HG03342 (cell line): ENCODE measurements around the gene GCM1.

Experiments
- ATAC-seq: cut with Tn5 transposase; IDR thresholded peaks from one replicate; pipeline ENCODE4 v1.9.1; 2021; ENCODE audit warnings: mild to moderate bottlenecking, moderate library complexity; ENCODE audit not compliant: unreplicated experiment

Gene GCM1

GRCh38 chr6:53152576-53152975, 3.9 kb upstream of the GCM1 start:
- no peak for ATAC-seq

GRCh38 chr6:53151676-53152075, 3.0 kb upstream of the GCM1 start:
- no peak for ATAC-seq

DNA sequence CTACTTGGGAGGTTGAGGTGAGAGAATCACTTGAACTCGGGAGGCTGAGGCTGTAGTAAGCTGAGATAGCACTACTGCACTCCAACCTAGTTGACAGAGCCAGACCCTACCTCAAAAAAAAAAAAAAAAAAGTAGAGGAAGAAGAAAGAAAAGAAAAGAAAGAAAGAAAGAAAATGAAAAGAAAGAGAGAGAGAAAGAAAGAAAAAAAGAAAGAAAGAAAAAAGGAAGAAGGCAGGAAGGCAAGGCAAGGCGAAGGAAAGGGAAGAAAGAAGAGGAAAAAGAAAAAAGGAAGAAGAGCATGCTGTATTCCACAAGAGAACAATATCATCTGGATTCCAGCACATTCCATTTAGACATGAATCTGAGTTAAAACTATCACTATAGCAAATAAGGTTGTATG, 3.8 kb downstream of the GCM1 start:
- ATAC-seq: no peak

DNA sequence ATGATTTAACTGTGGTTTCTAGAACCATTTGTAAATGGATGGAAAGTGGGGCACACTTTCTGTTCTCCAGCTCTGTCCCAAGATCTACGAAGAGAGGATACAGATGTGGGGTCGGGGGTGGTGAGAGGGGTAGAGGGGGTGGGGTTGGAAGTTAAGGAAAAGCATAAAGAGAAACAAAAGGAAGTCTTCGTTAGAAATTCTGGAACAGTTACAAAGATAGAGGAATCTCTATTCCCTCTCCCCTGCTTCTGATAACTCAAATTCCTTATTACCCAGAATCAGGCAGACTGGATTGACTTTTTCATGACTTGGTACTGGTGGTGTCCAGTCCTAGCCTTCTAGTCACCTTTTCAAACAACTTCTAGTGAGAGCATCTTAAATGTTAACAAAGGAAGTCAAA, 4.9 kb downstream of the GCM1 start:
- ATAC-seq: no peak

- no peak for ATAC-seq
Observed at GRCh38 chr6:53142810-53143209, 5.8 kb downstream of the GCM1 start.

DNA sequence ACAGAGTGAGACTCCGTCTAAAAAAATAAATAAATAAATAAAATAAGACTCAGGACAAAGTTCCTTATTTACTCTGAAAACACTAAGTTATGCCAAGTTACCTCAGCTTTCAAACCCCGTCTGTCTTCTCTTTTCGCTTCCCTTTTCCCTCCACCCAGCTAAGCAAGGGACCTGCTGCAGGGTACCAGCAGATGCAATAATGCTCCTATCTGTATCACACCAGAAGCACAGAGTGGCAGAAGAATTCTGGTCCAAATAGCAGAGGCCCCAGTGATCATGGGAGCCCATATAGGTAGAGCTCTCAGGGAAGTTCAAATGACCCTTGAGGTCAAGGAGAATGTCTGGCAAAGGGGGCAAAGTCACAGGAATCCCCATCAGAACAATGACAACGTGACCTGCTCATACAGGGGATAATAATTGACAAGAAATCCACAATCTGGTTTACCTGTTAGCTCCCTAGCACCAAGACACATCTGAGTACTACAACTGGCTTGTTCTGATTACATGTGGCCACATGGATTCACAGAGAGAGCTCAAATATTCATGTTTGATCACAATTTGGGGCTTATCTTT, 8.7 kb downstream of the GCM1 start:
- no peak for ATAC-seq

DNA sequence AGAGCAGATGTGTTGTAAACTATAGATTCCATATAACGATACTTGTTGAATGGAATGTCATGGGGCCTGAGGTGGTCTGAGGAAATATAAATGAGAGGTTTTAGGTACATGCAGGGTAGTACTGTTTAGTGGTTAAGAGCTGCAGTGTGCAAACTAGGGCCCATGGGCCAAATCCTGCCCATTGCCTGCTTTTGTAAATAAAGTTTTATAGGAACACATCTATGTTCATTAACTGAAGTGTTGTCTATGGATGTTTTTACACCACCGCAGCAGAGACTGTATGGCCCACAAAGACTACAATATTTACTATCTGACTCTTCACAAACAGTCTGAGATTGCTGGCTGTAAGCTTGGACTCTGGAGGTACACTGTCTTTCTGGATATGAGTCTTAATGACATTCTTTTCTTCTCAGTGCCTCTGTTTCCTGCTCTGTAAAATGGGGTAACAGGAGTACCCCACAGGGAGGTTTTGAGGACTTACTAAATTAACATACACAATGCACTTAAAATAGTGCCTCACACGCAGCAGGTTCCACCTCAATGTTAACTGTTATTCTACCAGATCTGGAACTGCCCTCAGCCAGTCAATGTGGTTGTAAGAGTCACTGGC, 12.5 kb downstream of the GCM1 start:
- no peak for ATAC-seq

DNA sequence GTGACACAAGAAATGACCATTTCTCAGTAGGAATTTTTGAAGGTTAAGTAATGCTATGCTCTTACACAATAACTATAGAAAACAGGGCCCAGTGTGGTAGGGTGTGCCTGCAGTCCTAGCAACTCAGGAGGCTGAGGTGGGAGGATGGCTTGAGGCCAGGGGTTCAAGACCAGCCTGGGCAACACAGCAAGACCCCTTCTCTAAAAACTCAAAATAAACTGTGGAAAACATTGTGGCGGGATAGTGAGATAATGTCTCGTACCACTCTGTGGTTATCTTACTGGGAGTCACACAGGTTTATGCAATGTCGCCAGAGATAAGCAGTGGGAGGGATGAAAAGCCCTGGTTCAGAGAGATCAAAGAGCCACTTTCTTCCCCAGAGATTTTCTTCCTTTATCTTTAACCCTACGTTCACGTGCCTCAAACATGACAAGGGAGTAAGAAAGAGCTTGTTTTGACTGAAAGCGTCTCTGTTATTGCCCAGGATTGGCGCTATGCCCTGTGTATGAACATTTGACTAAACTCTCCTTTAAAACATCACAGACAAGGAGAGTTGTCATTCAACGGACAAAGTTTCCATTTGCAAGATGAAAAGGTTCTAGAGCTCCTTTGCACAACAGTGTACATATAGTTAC, 13.9 kb downstream of the GCM1 start:
- ATAC-seq: no peak

- no peak for ATAC-seq
Observed at GRCh38 chr6:53133961-53134360, 14.7 kb downstream of the GCM1 start.

- ATAC-seq: no peak
Observed at GRCh38 chr6:53130569-53131290, 17.9 kb downstream of the GCM1 start.

DNA sequence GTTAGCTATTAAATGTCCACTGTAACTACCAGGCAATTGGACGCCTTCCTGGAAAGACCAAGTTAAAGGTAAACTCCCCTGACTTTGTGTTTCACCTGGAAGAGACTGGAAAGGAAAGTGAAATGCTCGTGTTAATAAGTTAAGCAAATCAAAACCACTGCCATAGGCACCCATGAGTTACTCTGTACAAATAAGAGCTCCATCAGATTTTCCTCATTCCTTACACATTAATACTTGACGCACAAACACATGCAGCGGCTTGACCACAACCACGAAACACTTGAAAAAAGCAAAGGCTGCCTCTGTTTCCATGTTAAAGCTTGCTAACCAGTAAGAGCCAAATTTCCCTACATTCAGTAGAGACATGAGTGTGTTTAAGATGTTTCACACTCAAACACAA, 19.8 kb downstream of the GCM1 start:
- ATAC-seq: no peak

DNA sequence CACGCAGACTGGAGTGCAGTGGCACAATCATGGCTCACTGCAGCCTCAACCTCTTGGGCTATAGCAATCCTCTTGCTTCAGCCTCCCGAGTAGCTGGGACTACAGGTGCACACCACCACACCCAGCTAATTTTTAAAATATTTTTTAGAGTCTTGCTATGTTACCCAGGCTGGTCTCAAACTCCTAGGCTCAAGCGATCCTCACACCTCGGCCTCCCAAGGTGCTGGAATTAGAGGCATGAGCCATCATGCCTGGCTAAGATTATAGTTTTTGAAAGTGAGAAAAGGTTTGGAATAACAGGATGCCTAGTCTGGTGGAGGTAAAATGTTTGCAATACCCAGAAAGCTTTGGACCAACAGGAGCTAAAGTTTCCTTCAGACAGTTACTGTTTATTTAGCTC, 23.4 kb downstream of the GCM1 start:
- ATAC-seq: no peak

- no peak for ATAC-seq
Observed at GRCh38 chr6:53124131-53124800, 24.4 kb downstream of the GCM1 start.

DNA sequence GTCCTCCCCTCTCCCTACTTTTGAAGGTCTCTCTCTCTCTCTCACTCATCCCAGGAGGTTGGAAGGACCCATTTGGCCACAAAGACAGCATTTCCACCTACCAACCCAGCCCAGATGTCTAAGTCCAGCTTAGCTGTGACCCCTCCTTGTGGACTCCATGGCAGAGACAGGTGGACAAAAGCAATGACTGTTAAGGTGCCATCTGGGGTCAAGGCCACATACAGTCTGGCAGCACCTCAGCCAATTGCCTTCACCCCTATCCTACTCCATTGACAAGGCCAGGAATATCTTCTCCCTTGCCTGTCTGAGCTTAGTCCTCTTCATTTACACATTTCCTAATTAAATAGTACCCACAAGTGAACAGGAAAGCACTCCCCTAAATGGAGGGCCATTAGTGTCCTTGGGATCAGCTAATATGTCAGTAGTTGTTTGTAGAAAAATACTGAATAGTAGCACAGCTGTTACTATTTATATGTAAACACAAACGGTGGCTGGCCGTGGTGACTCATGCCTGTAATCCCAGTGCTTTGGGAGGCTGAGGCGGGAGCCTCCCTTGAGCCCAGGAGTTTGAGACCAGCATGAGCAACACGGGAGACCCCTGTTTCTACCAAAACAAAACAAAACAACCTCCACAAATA, 28.8 kb downstream of the GCM1 start:
- no peak for ATAC-seq

DNA sequence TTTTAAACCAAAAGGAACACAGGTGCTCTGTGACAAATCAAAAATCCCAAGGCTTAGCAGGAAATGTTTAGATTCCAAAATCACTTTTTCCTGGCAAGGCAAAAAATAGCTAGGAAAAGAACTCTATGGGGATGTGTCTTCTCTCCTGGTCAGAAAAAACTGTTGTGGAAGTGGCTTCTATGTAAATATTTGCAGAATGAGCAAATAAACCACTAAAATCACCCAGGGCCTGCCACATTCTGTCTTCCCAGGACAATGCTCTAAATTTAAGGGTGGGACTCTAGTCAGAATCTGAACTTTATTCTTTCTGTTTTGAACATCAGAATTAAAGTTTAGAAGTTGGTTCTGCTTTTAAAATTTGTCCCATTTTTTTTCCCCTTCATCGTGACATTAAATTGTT, 29.3 kb downstream of the GCM1 start:
- no peak for ATAC-seq

- ATAC-seq: no peak
Observed at GRCh38 chr6:53115741-53116140, 32.9 kb downstream of the GCM1 start.

DNA sequence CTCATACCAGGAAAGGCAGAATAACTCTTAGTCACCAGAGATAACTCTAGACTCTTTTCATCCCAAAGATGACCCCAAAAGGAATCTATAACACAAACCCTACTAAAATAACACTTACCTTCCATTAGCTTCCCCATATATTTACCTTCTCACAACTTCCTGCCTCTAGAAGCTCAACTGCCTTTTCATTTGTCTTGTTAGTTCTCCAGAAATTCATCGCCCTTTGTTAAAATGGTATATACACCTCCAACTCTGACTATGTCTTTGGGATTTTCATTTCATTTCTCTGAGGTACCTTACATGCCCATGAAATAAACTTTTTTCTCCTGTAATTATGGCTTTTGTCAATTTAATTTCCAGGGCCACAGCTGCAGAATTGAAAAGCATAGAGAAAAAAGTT, 33.5 kb downstream of the GCM1 start:
- ATAC-seq: no peak

- no peak for ATAC-seq
Observed at GRCh38 chr6:53113742-53114141, 34.9 kb downstream of the GCM1 start.

- ATAC-seq: no peak
Observed at GRCh38 chr6:53112871-53113270, 35.8 kb downstream of the GCM1 start.

GRCh38 chr6:53112404-53112803, 36.2 kb downstream of the GCM1 start:
- no peak for ATAC-seq

- ATAC-seq: no peak
Observed at GRCh38 chr6:53111865-53112264, 36.8 kb downstream of the GCM1 start.
